ELF-1 (cell line): ENCODE data around the gene TGFB1.
A peak's percentile ranks its signal among the peaks of the same experiment; 100 is the strongest.

Experiments
- DNase-seq: peaks from one replicate; pipeline ENCODE4 v3.0.0-alpha.2; 2016; ENCODE audit warnings: low read depth, low spot score

The TGFB1 gene

DNA sequence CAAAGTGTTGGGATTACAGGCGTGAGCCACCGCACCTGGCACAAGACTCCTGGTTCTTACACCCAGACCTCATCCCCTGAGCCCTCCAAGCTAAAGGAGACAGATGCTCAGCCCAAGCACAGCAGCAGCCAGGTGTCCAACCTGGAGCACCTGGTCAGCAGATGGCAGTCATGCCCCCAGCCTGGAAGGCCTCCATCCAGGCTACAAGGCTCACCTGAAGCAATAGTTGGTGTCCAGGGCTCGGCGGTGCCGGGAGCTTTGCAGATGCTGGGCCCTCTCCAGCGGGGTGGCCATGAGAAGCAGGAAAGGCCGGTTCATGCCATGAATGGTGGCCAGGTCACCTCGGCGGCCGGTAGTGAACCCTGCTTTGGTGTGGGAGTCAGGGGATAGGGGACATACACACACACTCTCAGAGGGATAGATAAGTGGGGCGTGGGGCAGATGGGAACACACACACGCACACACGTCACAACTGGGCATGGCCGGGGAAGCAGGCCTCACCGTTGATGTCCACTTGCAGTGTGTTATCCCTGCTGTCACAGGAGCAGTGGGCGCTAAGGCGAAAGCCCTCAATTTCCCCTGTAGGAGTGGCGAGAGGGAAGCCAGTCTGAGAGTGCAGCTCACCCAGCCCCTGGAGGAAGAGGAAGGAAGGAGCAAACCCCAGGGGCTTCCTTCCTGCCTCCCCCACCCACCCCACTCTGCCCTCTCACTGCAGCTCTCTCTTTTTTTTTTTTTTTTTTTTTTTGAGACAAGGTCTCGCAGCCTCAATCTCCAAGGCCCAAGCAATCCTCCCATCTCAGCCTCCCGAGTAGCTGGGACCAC, 11.8 kb downstream of the TGFB1 start:
- DNase-seq = no peak

DNA sequence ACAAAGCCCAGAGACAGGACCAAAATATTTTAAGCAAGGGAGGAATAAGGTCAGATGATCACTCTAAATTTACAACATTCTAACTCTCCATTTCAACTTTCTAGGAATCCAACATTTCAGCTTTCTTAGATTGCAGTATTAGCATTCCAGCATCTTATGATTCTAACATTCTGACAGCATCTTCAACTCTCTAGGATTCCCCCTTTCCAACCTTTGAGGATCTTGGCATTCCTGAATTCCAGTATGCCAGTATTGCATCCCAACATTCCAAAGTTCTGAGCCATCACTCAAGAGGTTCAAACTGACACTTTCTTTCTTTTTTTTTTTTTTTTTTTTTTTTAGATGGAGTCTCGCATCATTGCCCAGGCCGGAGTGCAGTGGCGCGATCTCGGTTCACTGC, 13.8 kb downstream of the TGFB1 start:
- no peak for DNase-seq

- no peak for DNase-seq
These were observed 18.3 kb downstream of the TGFB1 start for GRCh38 chr19:41335467-41335866.

DNA sequence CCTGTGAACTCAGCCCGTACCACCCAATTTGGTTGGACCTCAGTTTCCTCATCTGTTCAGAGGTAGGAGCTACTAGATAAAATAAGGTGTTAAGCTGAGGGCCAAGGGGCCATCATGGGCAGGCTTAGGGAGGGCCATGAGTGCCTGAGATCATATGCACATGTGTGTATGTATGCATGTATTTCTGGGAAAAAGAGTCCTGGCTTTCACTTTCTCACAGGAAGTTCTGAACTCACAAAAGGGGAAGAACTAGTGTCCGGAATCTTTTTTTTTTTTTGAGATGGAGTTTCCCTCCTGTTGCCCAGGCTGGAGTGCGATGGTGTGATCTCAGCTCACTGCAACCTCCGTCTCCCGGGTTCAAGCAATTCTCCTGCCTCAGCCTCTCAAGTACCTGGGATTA, 18.9 kb downstream of the TGFB1 start:
- no peak for DNase-seq

GRCh38 chr19:41332468-41332867, 21.3 kb downstream of the TGFB1 start:
- no peak for DNase-seq

DNA sequence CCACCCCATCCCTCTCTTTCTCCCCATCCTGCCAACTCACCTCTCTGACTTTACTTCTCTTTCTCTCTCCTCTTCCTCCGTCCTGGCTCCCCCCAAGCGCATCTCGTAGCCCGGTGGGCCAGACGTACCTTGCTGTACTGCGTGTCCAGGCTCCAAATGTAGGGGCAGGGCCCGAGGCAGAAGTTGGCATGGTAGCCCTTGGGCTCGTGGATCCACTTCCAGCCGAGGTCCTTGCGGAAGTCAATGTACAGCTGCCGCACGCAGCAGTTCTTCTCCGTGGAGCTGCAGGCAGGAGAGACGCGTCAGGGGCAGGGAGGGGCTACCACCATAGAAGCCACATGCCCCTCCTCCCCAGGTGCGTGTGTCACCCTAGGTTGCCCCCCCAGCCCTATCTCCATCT, 21.7 kb downstream of the TGFB1 start:
- DNase-seq = no peak

DNA sequence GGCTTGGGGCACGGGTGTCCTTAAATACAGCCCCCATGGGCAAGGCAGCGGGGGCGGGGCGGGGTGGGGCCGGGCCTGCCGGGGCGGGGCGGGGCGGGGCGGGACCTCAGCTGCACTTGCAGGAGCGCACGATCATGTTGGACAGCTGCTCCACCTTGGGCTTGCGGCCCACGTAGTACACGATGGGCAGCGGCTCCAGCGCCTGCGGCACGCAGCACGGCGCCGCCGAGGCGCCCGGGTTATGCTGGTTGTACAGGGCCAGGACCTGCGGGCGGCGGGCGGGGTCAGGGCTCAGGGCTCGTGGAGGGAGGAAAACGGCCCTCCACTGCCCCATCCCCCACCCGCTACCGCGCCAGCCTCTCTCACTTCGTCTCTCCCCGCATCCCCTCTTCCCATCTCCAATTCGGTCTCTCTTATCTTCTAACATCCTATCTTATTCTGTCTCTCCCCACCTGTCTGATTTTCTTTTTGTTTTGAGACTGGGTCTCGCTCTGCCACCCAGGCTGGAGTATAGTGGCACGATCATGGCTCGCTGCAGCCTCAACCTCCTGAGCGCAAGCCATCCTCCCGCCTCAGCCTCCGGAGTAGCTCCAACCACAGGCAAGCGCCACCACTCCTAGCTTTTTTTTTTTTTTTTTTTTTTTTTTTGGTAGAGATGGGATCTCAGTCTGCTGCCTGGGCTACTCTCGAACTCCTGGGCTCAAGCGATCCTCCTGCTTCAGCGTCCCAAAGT, 22.6 kb downstream of the TGFB1 start:
- DNase-seq = peak; percentile 51

DNA sequence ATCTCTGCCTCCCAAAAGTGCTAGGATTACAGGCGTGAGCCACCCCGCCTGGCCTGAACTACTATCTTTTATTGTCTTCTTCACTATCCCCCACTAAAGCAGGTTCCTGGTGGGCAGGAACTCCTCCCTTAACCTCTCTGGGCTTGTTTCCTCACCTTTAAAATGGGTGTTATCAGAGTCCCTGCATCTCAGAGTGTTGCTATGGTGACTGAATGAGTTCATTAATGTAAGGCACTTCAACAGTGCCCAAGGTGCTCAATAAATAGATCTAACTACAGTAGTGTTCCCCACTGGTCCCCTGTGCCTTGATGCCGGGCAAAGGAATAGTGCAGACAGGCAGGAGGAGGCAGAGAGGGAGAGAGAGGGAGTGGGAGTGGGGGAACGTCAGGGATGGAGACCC, 23.2 kb downstream of the TGFB1 start:
- no peak for DNase-seq

GRCh38 chr19:41328842-41329225, 24.9 kb downstream of the TGFB1 start:
- DNase-seq = no peak

GRCh38 chr19:41328157-41328841, 25.4 kb downstream of the TGFB1 start:
- DNase-seq = no peak

DNA sequence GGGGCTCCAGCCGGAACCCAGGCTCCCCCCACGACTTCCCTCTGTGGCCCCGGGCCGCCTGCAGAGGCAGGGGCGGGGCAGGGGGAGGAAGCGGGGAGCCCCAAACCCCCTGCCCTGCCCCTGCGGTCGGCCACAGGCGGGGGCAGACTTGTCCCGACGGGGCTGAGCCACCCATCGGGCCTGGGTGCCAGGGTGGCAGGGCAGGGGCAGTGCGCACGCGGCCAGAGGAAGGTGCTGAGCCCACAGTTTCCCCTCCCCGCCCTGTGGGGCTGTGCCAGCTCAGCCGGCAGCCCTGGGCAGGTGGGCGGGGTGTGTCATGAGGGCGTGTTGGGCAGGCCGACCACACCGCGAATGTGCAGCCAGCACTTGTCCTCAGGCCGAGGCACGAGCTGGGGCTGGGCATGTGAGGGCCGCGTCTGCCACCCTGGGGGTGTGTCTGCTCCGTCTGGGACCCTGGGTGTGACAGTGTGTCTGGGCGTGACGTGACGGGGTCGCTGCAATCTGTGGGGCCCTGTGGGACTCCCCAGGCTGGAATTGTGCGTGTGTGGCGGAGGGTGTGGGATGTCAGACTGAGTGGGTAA, 26.1 kb downstream of the TGFB1 start:
- no peak for DNase-seq

GRCh38 chr19:41327076-41327575, 26.6 kb downstream of the TGFB1 start:
- no peak for DNase-seq

DNA sequence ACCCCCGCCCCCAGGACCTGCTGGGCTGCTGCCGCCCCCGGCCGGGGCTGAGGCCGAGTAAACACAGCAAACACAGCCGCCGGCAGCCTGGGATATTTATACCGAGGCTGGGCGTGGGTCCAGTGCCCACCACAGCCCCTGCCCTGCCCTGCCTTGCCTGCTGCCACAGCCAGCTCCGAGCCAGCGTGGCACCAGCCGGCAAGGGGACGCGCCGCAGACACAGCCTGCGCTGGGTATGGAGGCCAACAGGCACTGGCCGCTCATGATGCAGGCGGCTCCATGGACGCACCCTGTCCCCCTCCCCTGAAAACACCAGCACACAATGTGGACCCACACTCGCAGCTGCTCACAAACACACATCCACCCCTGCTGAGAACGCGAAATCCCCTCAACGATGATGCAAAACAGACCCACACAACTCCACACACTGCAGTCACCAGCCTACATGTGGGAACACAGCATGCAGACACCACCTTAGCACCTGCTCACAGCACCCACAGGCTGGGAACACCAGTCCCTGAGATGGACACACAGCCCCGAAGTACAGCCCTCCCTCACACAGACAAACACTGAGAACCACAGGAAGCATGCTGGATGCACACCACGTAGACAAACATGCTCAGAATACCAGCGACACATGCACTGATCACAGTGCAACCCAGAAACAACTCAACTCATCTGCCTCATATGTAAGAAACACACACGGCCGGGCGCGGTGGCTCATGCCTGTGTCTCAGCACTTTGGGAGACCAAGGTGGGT, 27.6 kb downstream of the TGFB1 start:
- DNase-seq = peak; percentile 64

- DNase-seq = no peak
These were observed 28.1 kb downstream of the TGFB1 start for GRCh38 chr19:41325640-41325946.

GRCh38 chr19:41324921-41325639, 28.6 kb downstream of the TGFB1 start:
- peak; percentile 86 for DNase-seq

DNA sequence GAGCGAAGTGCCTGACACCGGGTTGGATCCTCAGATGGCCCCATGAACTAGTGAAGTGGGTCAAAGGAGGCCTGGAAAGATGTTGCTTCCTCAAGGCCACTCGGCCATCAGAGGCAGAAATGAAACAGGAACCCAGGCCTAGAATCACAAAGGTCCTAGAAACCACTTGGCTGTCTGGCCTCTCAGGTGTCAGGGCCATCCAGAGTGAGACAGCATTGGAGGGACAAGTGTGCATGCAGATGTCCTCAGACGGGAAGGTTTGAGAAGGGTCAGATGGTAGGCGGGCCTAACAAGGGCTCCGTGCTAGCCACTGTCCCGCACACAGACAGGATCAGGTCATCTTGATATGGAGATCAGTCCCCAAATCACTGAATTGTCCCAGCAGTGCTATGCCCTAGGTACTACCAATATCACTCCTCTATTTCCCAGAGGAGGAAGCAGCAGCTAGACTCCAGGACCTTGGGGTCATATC, 29.5 kb downstream of the TGFB1 start:
- DNase-seq = peak; percentile 42

DNA sequence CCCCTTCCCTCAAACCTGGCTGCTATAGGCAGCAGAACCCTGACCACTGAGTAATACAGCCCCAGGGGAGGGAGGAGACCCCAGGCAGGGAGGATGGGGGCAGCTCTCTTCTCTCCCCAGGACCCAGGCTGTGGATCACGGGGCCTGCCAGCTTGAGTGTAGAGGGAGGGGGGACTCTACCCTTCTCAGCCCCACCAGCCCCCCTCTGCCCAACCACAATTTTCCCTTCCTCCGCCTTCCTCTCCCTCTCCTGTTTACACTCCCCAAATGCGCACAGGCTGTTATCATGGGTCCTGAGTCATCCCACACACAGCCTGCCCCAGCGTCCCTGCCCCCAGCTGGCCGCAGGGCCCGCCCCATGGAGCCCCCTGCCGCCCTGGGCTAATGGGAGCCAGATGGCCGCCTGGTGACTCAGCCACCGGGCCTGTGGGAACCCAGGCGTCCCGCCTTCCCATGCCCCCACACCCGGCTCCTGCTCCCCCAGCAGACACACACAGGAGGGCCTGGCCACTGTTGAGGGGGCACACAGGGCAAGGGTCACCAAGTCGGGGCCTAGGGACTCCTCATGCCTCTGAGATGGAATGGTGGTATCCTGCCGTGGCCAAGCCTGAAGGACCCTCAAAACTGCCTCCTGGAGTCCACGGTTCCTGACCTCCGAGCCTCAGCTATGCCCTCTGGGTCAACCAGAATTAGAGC, 30.1 kb downstream of the TGFB1 start:
- DNase-seq = peak; percentile 91

- peak; percentile 67 for DNase-seq
These were observed 30.7 kb downstream of the TGFB1 start for GRCh38 chr19:41323023-41323422.

GRCh38 chr19:41322451-41322850, 31.3 kb downstream of the TGFB1 start:
- DNase-seq = no peak
